CD4-positive, alpha-beta memory T cell (primary cell): Measurements from ENCODE around the gene HGS. TPM values are rescaled to one million over a fixed set of nuclear protein-coding genes. Genes with fewer than 3 reads are reported as not detected.

Source experiments
- CTCF ChIA-PET: fragments of 350-600 bp; sonication (Branson Sonifier 250); formaldehyde crosslinking; loops from one replicate; lab custom pipeline; 2021; ENCODE audit warnings: inconsistent platforms; ENCODE audit not compliant: partially characterized antibody; lab: Charles Lee
- POLR2A ChIA-PET: fragments of 350-600 bp; sonication (Branson Sonifier 250); formaldehyde crosslinking; loops from one replicate; lab custom pipeline; 2021; ENCODE audit not compliant: partially characterized antibody; lab: Charles Lee
- DNase-seq, 5 donors: peaks; one replicate each; pipeline versions ENCODE4 v3.0.0 to v3.0.0-alpha.2; 2020 to 2022; ENCODE audit warnings: mixed read lengths in 1 of 5
- H3K27ac ChIP-seq: one replicate; pipeline ENCODE4 v1.7.0; 2013; ENCODE audit warnings: low read depth, low read length
- H3K27me3 ChIP-seq: 2 replicates; pipeline ENCODE4 v1.7.0; 2013; ENCODE audit warnings: mild to moderate bottlenecking, low read length, moderate library complexity; ENCODE audit not compliant: insufficient read depth
- H3K36me3 ChIP-seq: 2 replicates; pipeline ENCODE4 v1.7.0; 2013; ENCODE audit warnings: mild to moderate bottlenecking, low read length, moderate library complexity; ENCODE audit not compliant: insufficient read depth
- H3K4me1 ChIP-seq: 2 replicates; pipeline ENCODE4 v1.7.0; 2013; ENCODE audit warnings: mild to moderate bottlenecking, low read length, moderate library complexity; ENCODE audit not compliant: insufficient read depth
- H3K4me3 ChIP-seq, 2 donors: one replicate each; pipeline ENCODE4 v1.7.0; 2013; ENCODE audit warnings: low read length in 2 of 2, mild to moderate bottlenecking in 1 of 2
- H3K9me3 ChIP-seq, 2 donors: one replicate each; pipeline ENCODE4 v1.7.0; 2013; ENCODE audit warnings: low read length in 2 of 2, control low read depth in 1 of 2; ENCODE audit not compliant: control insufficient read depth in 1 of 2
- H3K27ac Mint-ChIP-seq, 7 donors: one replicate each; pipeline ENCODE4 v1.8.0; 2020 to 2021; ENCODE audit warnings: mixed read lengths in 7 of 7, mild to moderate bottlenecking in 6 of 7, inconsistent platforms in 3 of 7, moderate library complexity in 3 of 7
- H3K27me3 Mint-ChIP-seq, 2 donors: one replicate each; pipeline ENCODE4 v1.8.0; 2020 to 2021; ENCODE audit warnings: mixed read lengths in 2 of 2
- H3K36me3 Mint-ChIP-seq, 2 donors: one replicate each; pipeline ENCODE4 v1.8.0; 2020 to 2021; ENCODE audit warnings: mixed read lengths in 2 of 2, inconsistent platforms in 1 of 2, mild to moderate bottlenecking in 1 of 2
- H3K4me1 Mint-ChIP-seq, 4 donors: one replicate each; pipeline ENCODE4 v1.8.0; 2020 to 2021; ENCODE audit warnings: mixed read lengths in 4 of 4, mild to moderate bottlenecking in 1 of 4
- H3K4me3 Mint-ChIP-seq, 8 donors: one replicate each; pipeline ENCODE4 v1.8.0; 2020 to 2021; ENCODE audit warnings: mixed read lengths in 8 of 8, mild to moderate bottlenecking in 7 of 8, moderate library complexity in 6 of 8, inconsistent platforms in 3 of 8
- H3K9me3 Mint-ChIP-seq, 8 donors: one replicate each; pipeline ENCODE4 v1.8.0; 2020 to 2021; ENCODE audit warnings: mixed read lengths in 8 of 8, mild to moderate bottlenecking in 5 of 8, inconsistent platforms in 3 of 8, moderate library complexity in 1 of 8
- intact Hi-C: fragments of 100-400 bp; cut with micrococcal nuclease; formaldehyde crosslinking; loops from one replicate; pipeline ENCODE4 v1.15.1; 2023
- polyA plus RNA-seq, 2 donors: library from polyadenylated mRNA; unstranded; fragments of 300-500 nt; fragmentation: Illumina TruSeq; gene quantifications; one replicate each; pipeline ENCODE4 v1.2.3, GENCODE V29; 2021
- total RNA-seq, 2 experiments: library from RNA; stranded (reverse); gene quantifications; one replicate each; pipeline ENCODE4 v1.2.3, GENCODE V29; 2021

HGS gene
- total and polyA plus RNA-seq, 4 experiments from 2014 or later: 18.9 to 206 (median 114) TPM

GRCh38 chr17:81656118-81656743, 27.6 kb upstream of the HGS start, which contains the start of gene PDE6G:
TSS of gene PDE6G (minus strand) at chr17:81656542. CDS start at chr17:81653305, 3,237 bp downstream.
- H3K27ac Mint-ChIP-seq: peak within 1 kb of the TSS in 3 of 7 donors; percentile 13 to 65 (median 52)
- ChIA-PET POLR2A (interaction anchor here (1.1 to 1.2 kb wide), 3 partner anchors 9 to 27 kb away, joined by 3 to 4 read pairs (median 3); partner anchors contain the start of genes ARL16, CCDC137, HGS and OXLD1), CTCF (no interaction called here)
- H3K9me3 Mint-ChIP-seq: no peaks in the 10 kb centered on the region
- H3K4me1 Mint-ChIP-seq: peaks cover 5 to 30% (median 9%) of the 10 kb centered on the region in 4 donors
- H3K4me3 ChIP-seq: no peak within 1 kb of the TSS
- peaks cover 6 to 8% of the 10 kb centered on the region in 2 donors for H3K27me3 Mint-ChIP-seq
- H3K36me3 ChIP-seq: no peaks in the 10 kb centered on the region
- H3K4me3 Mint-ChIP-seq: peak within 1 kb of the TSS in 2 of 8 donors; percentile 21 to 27
- H3K9me3 ChIP-seq: no peaks in the 10 kb centered on the region
- H3K27me3 ChIP-seq: no peaks in the 10 kb centered on the region
- peaks cover 20% of the 10 kb centered on the region for H3K4me1 ChIP-seq
- no peaks in the 10 kb centered on the region for H3K36me3 Mint-ChIP-seq
- DNase-seq: no peak
- H3K27ac ChIP-seq: no peak within 1 kb of the TSS
- intact Hi-C loops: no loop called here

- H3K36me3 Mint-ChIP-seq: no peaks in the 10 kb centered on the region
- Histone ChIP-seq H3K4me1 (peaks cover 22% of the 10 kb centered on the region), H3K36me3 (no peaks in the 10 kb centered on the region), H3K9me3 (no peaks in the 10 kb centered on the region), H3K27me3 (no peaks in the 10 kb centered on the region), H3K4me3 (no peak overlapping the region), H3K27ac (no peak overlapping the region)
- POLR2A ChIA-PET: interaction anchor here (1.1 kb wide), 1 partner anchor 10 kb away, joined by 3 read pairs; the partner anchor contains the start of genes CCDC137 and OXLD1
- H3K4me1 Mint-ChIP-seq: peaks cover 3 to 31% (median 7%) of the 10 kb centered on the region in 4 donors
- CTCF ChIA-PET: no interaction called here
- no peak overlapping the region for H3K4me3 Mint-ChIP-seq
- intact Hi-C loops: no loop called here
- no peaks in the 10 kb centered on the region for H3K9me3 Mint-ChIP-seq
- DNase-seq: no peak
- peak overlapping the region in 2 of 7 donors; percentile 13 to 65 for H3K27ac Mint-ChIP-seq
- peaks cover 4 to 5% of the 10 kb centered on the region in 2 donors for H3K27me3 Mint-ChIP-seq
These were observed 27.0 kb upstream of the HGS start for GRCh38 chr17:81656835-81657234.

GRCh38 chr17:81659038-81659437, 24.8 kb upstream of the HGS start:
- H3K27ac Mint-ChIP-seq: no peak overlapping the region

GRCh38 chr17:81660441-81660840, 23.4 kb upstream of the HGS start:
- no peak overlapping the region for H3K4me3 Mint-ChIP-seq
- peaks cover 50% of the 10 kb centered on the region for H3K4me1 ChIP-seq
- H3K36me3 ChIP-seq: no peaks in the 10 kb centered on the region
- DNase-seq: no peak
- no peaks in the 10 kb centered on the region for H3K27me3 ChIP-seq
- no peaks in the 10 kb centered on the region for H3K9me3 ChIP-seq
- H3K27ac Mint-ChIP-seq: peak overlapping the region in 3 of 7 donors; percentile 29 to 57 (median 37)
- H3K4me1 Mint-ChIP-seq: peaks cover 3 to 49% (median 15%) of the 10 kb centered on the region in 4 donors
- H3K4me3 ChIP-seq: no peak overlapping the region
- intact Hi-C loops: no loop called here
- H3K27me3 Mint-ChIP-seq: no peaks in the 10 kb centered on the region
- H3K27ac ChIP-seq: no peak overlapping the region
- H3K9me3 Mint-ChIP-seq: no peaks in the 10 kb centered on the region
- ChIA-PET POLR2A (no interaction called here), CTCF (no interaction called here)
- H3K36me3 Mint-ChIP-seq: no peaks in the 10 kb centered on the region

More at GRCh38 chr17:81659038-81659437, 24.8 kb upstream of the HGS start:
- H3K9me3 Mint-ChIP-seq: no peaks in the 10 kb centered on the region
- no peaks in the 10 kb centered on the region for H3K36me3 ChIP-seq
- DNase-seq: no peak
- no peak overlapping the region for H3K27ac ChIP-seq
- H3K4me3 ChIP-seq: no peak overlapping the region
- no peak overlapping the region for H3K4me3 Mint-ChIP-seq
- POLR2A ChIA-PET: no interaction called here
- H3K4me1 ChIP-seq: peaks cover 36% of the 10 kb centered on the region
- CTCF ChIA-PET: interaction anchor here (0.7 kb wide), 1 partner anchor 157 kb away, joined by 4 read pairs; no protein-coding TSS in a partner anchor
- H3K9me3 ChIP-seq: no peaks in the 10 kb centered on the region
- H3K27me3 ChIP-seq: no peaks in the 10 kb centered on the region
- no peaks in the 10 kb centered on the region for H3K27me3 Mint-ChIP-seq
- no peaks in the 10 kb centered on the region for H3K36me3 Mint-ChIP-seq
- intact Hi-C loops: no loop called here
- peaks cover 3 to 36% (median 10%) of the 10 kb centered on the region in 4 donors for H3K4me1 Mint-ChIP-seq

GRCh38 chr17:81662002-81662401, 21.8 kb upstream of the HGS start:
- POLR2A ChIA-PET: interaction anchor here (1.2 to 4.9 kb wide), 4 partner anchors 14 to 40 kb away, joined by 4 to 65 read pairs (median 7); partner anchors contain the start of genes ARL16, HGS, NPLOC4 and TSPAN10
- Histone ChIP-seq H3K4me1 (peaks cover 49% of the 10 kb centered on the region), H3K27me3 (no peaks in the 10 kb centered on the region), H3K9me3 (no peaks in the 10 kb centered on the region), H3K36me3 (no peaks in the 10 kb centered on the region), H3K27ac (no peak overlapping the region), H3K4me3 (no peak overlapping the region)
- intact Hi-C loops: no loop called here
- Mint-ChIP-seq H3K9me3 (no peaks in the 10 kb centered on the region), H3K4me3 (no peak overlapping the region), H3K27ac (peak overlapping the region in 3 of 7 donors; percentile 17 to 98 (median 97)), H3K36me3 (peaks cover 0 to 5% of the 10 kb centered on the region in 2 donors), H3K4me1 (peaks cover 8 to 60% (median 24%) of the 10 kb centered on the region in 4 donors), H3K27me3 (no peaks in the 10 kb centered on the region)
- CTCF ChIA-PET: no interaction called here
- no peak for DNase-seq

- CTCF ChIA-PET: interaction anchor here (0.7 kb wide), 1 partner anchor 12 kb away, joined by 3 read pairs; no protein-coding TSS in a partner anchor
- peak overlapping the region; percentile 16 for H3K27ac ChIP-seq
- DNase-seq: no peak
- no peaks in the 10 kb centered on the region for H3K9me3 ChIP-seq
- intact Hi-C loops: no loop called here
- peaks cover 60% of the 10 kb centered on the region for H3K4me1 ChIP-seq
- no peaks in the 10 kb centered on the region for H3K36me3 ChIP-seq
- POLR2A ChIA-PET: interaction anchor here (0.6 to 4.9 kb wide), 4 partner anchors 20 to 425 kb away, joined by 3 to 65 read pairs (median 4); partner anchors contain the start of genes ARL16, HGS, NDUFAF8 and TEPSIN
- no peaks in the 10 kb centered on the region for H3K27me3 ChIP-seq
- H3K36me3 Mint-ChIP-seq: peaks cover 0 to 14% of the 10 kb centered on the region in 2 donors
- H3K4me3 ChIP-seq: no peak overlapping the region
- H3K27me3 Mint-ChIP-seq: no peaks in the 10 kb centered on the region
- peak overlapping the region in 5 of 8 donors; percentile 31 to 81 (median 52) for H3K4me3 Mint-ChIP-seq
- peak overlapping the region in 4 of 7 donors; percentile 47 to 88 (median 69) for H3K27ac Mint-ChIP-seq
- no peaks in the 10 kb centered on the region for H3K9me3 Mint-ChIP-seq
- H3K4me1 Mint-ChIP-seq: peaks cover 13 to 74% (median 37%) of the 10 kb centered on the region in 4 donors
These were observed 19.8 kb upstream of the HGS start for GRCh38 chr17:81664051-81664470.
